Brain microvascular endothelial cell (primary cell): ENCODE results near the gene BTG3.

ENCODE experiments used
- DNase-seq: peaks from one replicate; pipeline ENCODE4 v3.0.0-alpha.2; 2020
- H3K27ac ChIP-seq: fragments of 250-450 bp; sonication (Bioruptor Pico); 2 replicates; pipeline ENCODE4 v1.5.1; 2020; ENCODE audit warnings: mild to moderate bottlenecking, moderate library complexity
- H3K27me3 ChIP-seq: fragments of 250-450 bp; sonication (Bioruptor Pico); replicated peaks from 2 replicates; pipeline ENCODE4 v1.5.1; 2020; ENCODE audit warnings: mild to moderate bottlenecking
- H3K36me3 ChIP-seq: fragments of 250-450 bp; sonication (Bioruptor Pico); replicated peaks from 2 replicates; pipeline ENCODE4 v1.5.1; 2020; ENCODE audit warnings: mild to moderate bottlenecking
- H3K4me3 ChIP-seq: 2 replicates; pipeline ENCODE4 v1.5.1; 2011; ENCODE audit warnings: low read depth, mild to moderate bottlenecking, control low read depth, low read length, moderate library complexity
- in situ Hi-C: cut with HindIII; loops from 2 replicates; pipeline ENCODE4 v1.10.0; 2017; ENCODE audit warnings: low sequenced_read_pairs, low pct_ligation_motif_present
- TF ChIP-seq, protein P1 (sequence below): IDR thresholded peaks from 2 replicates; pipeline ENCODE4 v1.5.1; 2011; ENCODE audit warnings: low read depth, mild to moderate bottlenecking, moderate library complexity, low read length, control low read depth, inconsistent platforms; ENCODE audit errors: missing control alignments

The BTG3 gene

DNA sequence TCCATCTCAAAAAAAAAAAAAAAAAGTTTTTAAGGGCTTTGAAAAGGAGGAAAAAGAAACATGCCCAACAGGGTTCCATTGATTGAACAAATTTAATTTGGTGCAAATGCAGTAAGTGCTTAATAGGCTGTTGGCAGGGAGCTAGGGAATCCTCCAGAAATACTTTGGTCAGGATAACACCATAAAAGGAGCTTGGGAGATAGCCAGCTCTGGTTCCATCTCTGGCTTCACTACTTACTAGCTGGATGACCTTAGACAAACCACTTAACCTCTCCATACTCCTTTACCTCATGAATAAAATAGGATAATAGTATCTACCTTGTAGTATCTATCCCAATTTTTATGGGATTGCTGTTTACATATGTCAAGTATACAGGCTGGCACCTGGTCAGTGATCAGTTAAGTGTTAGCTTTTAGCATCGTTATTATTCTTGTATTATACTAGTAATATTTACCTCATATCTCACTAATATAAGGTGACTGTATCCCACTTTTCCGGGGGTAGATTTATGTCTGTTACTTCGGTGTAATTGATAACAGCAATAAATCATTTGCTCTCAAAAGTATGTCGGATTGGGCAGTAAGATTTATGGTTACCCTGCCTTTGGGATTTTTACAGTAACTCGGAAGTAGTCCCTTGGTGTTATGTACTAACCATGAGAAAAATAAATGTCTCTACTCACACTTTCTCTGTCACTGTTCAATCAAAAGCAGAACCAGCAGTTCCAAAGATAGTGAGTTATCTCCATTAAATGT, 36.4 kb downstream of the BTG3 start:
- H3K27me3 ChIP-seq: no peaks in the 10 kb centered on the region
- in situ Hi-C loops: no loop called here
- no peak overlapping the region for H3K4me3 ChIP-seq
- TF ChIP-seq, protein P1, sequence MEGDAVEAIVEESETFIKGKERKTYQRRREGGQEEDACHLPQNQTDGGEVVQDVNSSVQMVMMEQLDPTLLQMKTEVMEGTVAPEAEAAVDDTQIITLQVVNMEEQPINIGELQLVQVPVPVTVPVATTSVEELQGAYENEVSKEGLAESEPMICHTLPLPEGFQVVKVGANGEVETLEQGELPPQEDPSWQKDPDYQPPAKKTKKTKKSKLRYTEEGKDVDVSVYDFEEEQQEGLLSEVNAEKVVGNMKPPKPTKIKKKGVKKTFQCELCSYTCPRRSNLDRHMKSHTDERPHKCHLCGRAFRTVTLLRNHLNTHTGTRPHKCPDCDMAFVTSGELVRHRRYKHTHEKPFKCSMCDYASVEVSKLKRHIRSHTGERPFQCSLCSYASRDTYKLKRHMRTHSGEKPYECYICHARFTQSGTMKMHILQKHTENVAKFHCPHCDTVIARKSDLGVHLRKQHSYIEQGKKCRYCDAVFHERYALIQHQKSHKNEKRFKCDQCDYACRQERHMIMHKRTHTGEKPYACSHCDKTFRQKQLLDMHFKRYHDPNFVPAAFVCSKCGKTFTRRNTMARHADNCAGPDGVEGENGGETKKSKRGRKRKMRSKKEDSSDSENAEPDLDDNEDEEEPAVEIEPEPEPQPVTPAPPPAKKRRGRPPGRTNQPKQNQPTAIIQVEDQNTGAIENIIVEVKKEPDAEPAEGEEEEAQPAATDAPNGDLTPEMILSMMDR: no peak
- no peaks in the 10 kb centered on the region for H3K36me3 ChIP-seq
- no peak for DNase-seq
- no peak overlapping the region for H3K27ac ChIP-seq

DNA sequence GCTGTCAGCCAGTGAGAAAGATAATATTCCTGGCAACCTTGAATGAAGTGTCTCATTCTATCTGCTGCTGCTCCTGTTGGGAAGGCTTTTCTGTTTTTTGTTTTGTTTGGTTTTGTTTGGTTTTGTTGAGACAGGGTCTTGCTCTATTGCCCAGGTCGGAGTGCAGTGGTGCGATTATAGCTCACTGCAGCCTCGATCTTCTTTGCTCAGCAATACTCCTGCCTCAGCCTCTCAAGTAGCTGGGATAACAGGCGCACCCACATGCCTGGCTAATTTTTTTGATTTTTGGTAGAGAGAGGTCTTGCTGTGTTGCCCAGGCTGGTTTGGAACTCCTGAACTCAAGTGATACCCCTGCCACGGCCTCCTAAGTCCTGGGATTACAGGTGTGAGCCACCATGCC, 37.6 kb downstream of the BTG3 start:
- TF ChIP-seq, protein P1: no peak

DNA sequence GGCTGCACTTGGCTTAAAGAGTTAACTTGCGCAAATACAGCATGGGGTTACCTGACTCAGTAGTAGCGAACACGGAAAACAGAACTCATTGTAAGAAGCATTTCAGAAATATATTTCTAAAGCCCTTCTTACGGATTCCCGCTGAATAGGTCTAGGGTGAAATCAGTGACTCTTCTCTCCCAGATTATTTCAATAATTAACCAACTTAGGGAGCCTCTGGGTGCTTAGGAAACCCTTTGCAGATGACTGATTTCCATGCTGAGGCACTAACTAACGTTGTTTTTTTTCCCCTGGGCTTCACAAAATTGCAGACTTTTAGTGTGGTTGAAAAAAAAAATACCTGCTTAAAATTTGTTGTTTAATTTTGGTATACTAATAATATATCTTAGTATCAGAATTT, 40.3 kb downstream of the BTG3 start:
- Histone ChIP-seq H3K27ac (no peak overlapping the region), H3K36me3 (no peaks in the 10 kb centered on the region), H3K27me3 (no peaks in the 10 kb centered on the region), H3K4me3 (no peak overlapping the region)
- TF ChIP-seq, protein P1: no peak
- in situ Hi-C loops: loop anchor here (25.0 kb wide), 1 partner anchor 185 kb away; no protein-coding TSS in a partner anchor
- DNase-seq: no peak

More for the DNA sequence above, 37.6 kb downstream of the BTG3 start:
- DNase-seq: no peak
- H3K36me3 ChIP-seq: no peaks in the 10 kb centered on the region
- H3K4me3 ChIP-seq: no peak overlapping the region
- no peaks in the 10 kb centered on the region for H3K27me3 ChIP-seq
- in situ Hi-C loops: no loop called here
- no peak overlapping the region for H3K27ac ChIP-seq

DNA sequence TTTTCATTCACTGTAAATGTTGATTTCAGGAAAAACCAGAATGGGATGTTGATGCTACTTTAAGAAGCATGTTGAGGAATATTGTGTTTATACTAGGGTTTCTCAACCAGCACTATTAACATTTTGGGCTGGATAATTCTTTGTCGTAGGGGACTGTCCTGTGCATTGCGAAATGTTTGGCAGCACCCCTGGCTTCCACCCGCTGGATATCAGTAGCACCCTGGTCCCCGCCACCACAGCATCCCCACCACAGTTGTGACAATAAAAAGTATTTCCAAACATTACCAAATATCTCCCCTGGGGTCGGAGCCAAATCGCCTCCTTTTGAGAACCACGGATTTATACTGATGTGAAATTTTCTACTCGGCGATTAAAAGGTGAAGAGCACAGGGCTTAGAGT, 41.9 kb downstream of the BTG3 start:
- TF ChIP-seq, protein P1: no peak
- H3K27me3 ChIP-seq: no peaks in the 10 kb centered on the region
- H3K36me3 ChIP-seq: no peaks in the 10 kb centered on the region
- no peak overlapping the region for H3K27ac ChIP-seq
- in situ Hi-C loops: loop anchor here (25.0 kb wide), 1 partner anchor 183 kb away; no protein-coding TSS in a partner anchor
- no peak overlapping the region for H3K4me3 ChIP-seq
- DNase-seq: no peak

DNA sequence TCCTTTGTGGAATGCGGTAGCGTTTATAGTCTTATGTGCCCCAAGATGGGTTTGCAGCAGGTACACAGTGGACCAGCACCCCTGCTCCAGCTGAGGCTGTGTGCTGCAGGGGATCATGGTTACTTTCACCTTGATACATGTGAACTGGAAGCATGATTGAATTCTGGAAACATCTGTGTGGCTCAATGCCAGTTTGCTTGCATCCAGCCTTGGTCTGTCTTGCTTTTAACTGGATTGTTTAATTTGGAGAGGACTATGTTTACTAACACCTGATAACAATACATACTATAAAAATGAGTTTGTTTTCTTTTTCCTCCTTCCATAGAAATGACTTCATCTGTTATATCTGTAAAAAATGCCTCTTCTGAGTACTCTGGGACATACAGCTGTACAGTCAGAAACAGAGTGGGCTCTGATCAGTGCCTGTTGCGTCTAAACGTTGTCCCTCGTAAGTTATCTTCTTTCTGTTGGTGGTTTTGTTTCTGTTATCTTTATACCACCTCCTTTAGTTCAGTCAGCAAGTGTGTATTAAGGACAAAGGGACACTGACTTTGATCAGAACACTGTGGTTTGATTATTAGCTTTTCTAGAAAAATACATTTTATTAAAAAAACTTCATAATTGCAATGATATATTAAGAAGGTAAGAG, 52.2 kb downstream of the BTG3 start:
- DNase-seq: no peak
- in situ Hi-C loops: loop anchor here (25.0 kb wide), 1 partner anchor 173 kb away; no protein-coding TSS in a partner anchor
- TF ChIP-seq, protein P1: no peak

More for the DNA sequence above, 52.2 kb downstream of the BTG3 start:
- H3K27me3 ChIP-seq: no peaks in the 10 kb centered on the region
- no peak overlapping the region for H3K27ac ChIP-seq
- no peaks in the 10 kb centered on the region for H3K36me3 ChIP-seq
- H3K4me3 ChIP-seq: no peak overlapping the region
